Stimulated activated naive CD8-positive, alpha-beta T cell treated with anti-CD3 and anti-CD28 coated beads, Interleukin-15, amount 100 ng/mL, for 72 hours (primary cell): ENCODE measurements around the gene XK.
"Not testable (repeated sequence)": the region's sequence is repeated elsewhere in the genome, so short reads cannot be mapped to it uniquely, and the experiment has no call there.

Source experiments
- ATAC-seq: fragments of 150-1000 bp; cut with Tn5 transposase; 2 replicates; pipeline ENCODE4 v1.10.0; 2021; ENCODE audit warnings: mild to moderate bottlenecking, moderate library complexity
- DNase-seq, 2 donors: peaks; one replicate each; pipeline ENCODE4 v3.0.0; 2021 to 2022
- H3K27ac Mint-ChIP-seq, 2 donors: one replicate each; pipeline ENCODE4 v1.8.0; 2022; ENCODE audit warnings: mild to moderate bottlenecking in 2 of 2, mixed read lengths in 2 of 2, moderate library complexity in 2 of 2
- H3K27me3 Mint-ChIP-seq: one replicate; pipeline ENCODE4 v1.8.0; 2022; ENCODE audit warnings: mixed read lengths
- H3K4me1 Mint-ChIP-seq: one replicate; pipeline ENCODE4 v1.8.0; 2022; ENCODE audit warnings: mild to moderate bottlenecking, mixed read lengths
- H3K4me3 Mint-ChIP-seq, 2 donors: one replicate each; pipeline ENCODE4 v1.8.0; 2022; ENCODE audit warnings: mild to moderate bottlenecking in 2 of 2, mixed read lengths in 2 of 2, moderate library complexity in 1 of 2
- H3K9me3 Mint-ChIP-seq, 2 donors: one replicate each; pipeline ENCODE4 v1.8.0; 2022; ENCODE audit warnings: mixed read lengths in 2 of 2

Gene XK, protein sequence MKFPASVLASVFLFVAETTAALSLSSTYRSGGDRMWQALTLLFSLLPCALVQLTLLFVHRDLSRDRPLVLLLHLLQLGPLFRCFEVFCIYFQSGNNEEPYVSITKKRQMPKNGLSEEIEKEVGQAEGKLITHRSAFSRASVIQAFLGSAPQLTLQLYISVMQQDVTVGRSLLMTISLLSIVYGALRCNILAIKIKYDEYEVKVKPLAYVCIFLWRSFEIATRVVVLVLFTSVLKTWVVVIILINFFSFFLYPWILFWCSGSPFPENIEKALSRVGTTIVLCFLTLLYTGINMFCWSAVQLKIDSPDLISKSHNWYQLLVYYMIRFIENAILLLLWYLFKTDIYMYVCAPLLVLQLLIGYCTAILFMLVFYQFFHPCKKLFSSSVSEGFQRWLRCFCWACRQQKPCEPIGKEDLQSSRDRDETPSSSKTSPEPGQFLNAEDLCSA

DNA sequence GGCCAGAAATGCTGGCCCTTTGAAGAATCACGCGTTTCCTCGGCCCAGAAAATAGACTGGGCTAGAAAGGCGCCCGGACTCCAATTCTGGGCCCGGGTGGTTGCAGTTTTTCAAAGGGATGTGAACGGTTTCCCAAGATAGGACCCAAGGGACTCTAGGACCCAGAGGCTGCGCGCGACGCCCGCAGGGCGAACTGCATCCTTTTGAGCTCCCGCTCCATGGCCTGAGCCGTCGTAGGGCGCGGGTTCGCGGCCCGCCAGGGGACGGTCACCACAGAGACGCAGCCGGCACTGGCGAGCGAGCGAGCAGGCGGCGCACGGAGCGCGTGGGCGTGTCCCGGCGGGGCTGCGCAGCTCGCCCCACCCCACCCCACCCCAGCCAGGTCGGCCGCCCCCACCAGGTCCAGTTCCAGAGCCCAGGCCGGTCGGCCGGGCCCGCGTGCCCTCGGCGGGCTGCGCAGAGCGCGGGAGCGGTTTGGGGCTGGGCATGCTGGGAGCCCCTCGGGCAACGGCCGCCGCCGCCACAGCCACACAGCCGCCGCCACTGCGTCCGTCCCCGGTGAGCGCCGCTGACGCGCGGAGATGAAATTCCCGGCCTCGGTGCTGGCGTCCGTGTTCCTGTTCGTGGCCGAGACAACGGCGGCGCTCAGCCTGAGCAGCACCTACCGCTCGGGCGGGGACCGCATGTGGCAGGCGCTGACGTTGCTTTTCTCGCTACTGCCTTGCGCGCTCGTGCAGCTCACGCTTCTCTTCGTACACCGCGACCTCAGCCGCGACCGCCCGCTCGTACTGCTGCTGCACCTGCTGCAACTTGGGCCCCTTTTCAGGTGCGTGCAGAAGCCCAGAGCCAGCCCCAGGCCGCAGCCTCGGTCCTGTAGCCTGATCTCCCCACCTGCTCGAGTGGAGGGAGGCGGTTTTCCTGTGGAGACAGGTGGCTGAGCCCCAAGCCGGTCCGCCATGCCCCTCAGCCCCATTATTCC lies at the start of gene XK:
TSS of gene XK (plus strand) at position 411 of the 979 bp plus-strand sequence. CDS start at position 582, 171 bp downstream.
- Mint-ChIP-seq H3K9me3 (no peaks in the 10 kb centered on the region), H3K4me3 (peak within 1 kb of the TSS; percentile 66 to 73), H3K27ac (no peak within 1 kb of the TSS), H3K27me3 (no peaks in the 10 kb centered on the region), H3K4me1 (no peaks in the 10 kb centered on the region)
- ATAC-seq (peak; percentile 92), DNase-seq (peak; percentile 26 to 44)

DNA sequence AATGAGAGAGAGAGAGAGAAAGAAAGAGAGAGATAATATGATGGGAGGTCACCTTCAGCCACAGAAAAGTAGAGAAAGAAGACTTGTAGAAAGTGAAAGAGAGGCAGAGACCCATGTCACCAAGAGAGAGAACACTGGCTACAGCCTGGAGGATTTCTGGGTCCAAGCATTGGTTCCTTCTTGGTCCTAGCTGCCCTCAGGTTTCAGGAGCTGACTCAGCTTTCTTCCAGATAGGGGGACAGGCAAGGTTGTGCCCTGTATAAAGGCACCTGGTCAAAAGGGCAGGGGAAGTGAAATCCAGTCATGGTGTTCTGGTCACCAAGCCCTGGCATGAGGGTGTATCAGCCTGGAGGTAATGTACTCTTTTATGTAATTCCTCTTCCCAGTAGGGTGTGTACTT lies 47.5 kb upstream of the XK start:
- no peaks in the 10 kb centered on the region for H3K9me3 Mint-ChIP-seq
- no peaks in the 10 kb centered on the region for H3K4me1 Mint-ChIP-seq
- no peak for ATAC-seq
- H3K4me3 Mint-ChIP-seq = no peak overlapping the region
- no peaks in the 10 kb centered on the region for H3K27me3 Mint-ChIP-seq
- no peak for DNase-seq
- no peak overlapping the region for H3K27ac Mint-ChIP-seq

DNA sequence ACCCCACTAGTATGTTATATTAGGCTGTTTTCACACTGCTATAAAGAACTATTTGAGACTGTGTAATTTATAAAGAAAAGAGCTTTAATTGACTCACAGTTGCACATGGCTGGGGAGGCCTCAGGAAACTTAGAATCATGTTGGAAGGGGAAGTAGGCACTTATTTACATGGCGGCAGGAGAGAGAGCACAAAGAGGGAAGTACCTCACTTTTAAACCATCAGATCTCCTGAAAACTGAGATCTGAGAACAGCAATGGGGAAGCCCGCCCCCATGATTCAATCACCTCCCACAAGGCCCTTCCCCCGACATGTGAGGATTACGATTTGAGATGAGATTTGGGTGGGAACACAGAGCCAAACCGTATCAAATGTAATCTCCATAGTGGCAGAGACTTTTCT lies 45.4 kb upstream of the XK start:
- ATAC-seq (no peak), DNase-seq (no peak)
- no peak overlapping the region for H3K27ac Mint-ChIP-seq
- no peak overlapping the region for H3K4me3 Mint-ChIP-seq
- H3K27me3 Mint-ChIP-seq = no peaks in the 10 kb centered on the region
- no peaks in the 10 kb centered on the region for H3K4me1 Mint-ChIP-seq
- no peaks in the 10 kb centered on the region for H3K9me3 Mint-ChIP-seq

DNA sequence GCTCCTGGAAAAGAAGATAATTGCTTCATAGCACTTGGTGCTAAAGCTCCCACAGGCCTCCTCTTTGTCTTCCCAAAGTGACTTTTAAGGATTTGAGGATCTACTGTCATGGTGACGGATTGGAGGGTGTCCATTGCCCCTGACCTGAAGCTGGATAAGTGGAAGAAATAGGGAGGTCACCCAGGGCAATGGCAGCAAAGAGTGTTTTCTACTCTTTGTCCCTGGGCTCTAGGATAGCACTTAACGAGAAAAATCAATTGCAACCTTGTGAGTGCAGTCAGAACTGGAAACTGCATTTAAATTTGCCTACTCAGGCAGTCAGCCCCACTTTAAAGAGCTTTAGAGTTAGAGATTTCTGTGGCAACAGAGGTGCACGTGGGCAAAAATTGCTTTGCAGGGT lies 43.7 kb upstream of the XK start:
- no peak overlapping the region for H3K27ac Mint-ChIP-seq
- no peaks in the 10 kb centered on the region for H3K9me3 Mint-ChIP-seq
- no peak for DNase-seq
- H3K4me1 Mint-ChIP-seq = no peaks in the 10 kb centered on the region
- H3K27me3 Mint-ChIP-seq = no peaks in the 10 kb centered on the region
- ATAC-seq = no peak
- no peak overlapping the region for H3K4me3 Mint-ChIP-seq

DNA sequence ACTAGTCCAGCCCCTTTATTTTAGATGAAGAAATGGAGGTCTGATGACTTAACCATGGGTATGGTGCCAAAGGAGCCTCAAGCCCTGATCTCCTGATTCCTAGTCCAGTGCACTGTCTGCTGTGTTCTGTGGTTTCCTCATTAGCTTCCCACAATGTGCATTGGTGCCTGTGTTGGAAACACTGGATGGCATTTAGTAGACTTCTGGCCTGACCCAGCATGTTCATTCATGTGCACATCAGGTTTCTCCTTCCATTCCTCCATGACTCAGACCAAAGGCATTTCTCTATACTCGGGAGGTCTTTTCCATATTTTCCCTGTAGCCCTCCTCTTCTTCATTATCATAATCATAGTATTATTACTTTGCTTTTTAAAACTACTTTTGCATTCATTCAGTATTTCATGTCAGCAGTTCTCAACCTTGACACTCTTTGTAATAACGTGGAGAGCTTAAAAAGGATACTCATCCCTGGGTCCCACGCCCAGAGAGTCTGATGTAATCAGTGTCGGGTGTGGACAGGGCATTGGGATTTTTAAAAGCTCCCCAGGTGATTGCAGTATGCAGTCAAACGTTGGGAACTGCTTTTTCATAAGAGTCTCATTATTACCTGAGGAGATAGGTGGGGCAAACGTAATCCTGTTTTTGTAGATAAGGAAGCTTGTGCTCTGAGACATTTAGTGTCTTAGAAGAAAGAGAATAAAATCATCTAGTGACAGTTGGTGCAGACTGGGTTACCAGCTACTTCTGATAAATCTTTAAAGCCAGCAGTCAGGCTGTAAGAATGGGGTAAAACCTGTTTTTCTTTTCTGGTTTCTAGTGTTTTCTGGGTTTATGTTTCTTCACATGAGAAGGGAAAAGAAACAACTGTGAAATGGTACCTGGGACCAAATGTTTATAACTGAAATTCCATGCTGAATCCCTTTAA lies 40.9 kb upstream of the XK start:
- ATAC-seq = no peak
- no peaks in the 10 kb centered on the region for H3K9me3 Mint-ChIP-seq
- H3K4me3 Mint-ChIP-seq = no peak overlapping the region
- H3K27me3 Mint-ChIP-seq = no peaks in the 10 kb centered on the region
- DNase-seq = no peak
- no peaks in the 10 kb centered on the region for H3K4me1 Mint-ChIP-seq
- no peak overlapping the region for H3K27ac Mint-ChIP-seq

DNA sequence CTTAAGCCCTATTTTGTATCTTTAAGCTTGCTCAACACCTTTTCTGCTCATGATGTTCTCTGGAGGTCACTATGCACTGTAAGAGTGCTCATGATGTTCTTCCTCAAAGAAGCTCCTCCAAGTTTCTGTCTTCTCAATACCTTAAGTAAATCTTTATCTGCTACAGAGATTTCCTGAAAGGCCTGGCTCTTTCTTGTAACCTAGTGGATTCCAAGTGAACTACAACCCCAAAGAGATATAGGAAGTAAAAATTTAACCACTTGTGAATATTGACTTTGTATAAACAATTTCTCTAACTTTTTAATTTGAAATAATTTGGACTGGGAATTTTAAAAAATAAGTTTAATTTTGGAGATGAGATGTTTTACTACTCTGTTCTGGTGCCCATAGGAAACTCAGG lies 39.3 kb upstream of the XK start:
- ATAC-seq (no peak), DNase-seq (no peak)
- Mint-ChIP-seq H3K4me3 (no peak overlapping the region), H3K27me3 (no peaks in the 10 kb centered on the region), H3K4me1 (no peaks in the 10 kb centered on the region), H3K27ac (no peak overlapping the region), H3K9me3 (no peaks in the 10 kb centered on the region)

DNA sequence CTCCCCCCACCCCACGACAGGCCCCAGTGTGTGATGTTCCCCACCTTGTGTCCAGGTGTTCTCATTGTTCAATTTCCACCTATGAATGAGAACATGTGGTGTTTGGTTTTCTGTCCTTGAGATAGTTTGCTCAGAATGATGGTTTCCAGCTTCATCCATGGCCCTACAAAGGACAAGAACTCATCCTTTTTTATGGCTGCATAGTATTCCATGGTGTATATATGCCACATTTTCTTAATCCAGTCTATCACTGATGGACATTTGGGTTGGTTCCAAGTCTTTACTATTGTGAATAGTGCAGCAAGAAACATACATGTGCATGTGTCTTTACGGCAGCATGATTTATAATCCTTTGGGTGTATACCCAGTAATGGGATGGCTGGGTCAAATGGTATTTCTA lies 34.7 kb upstream of the XK start:
- not testable (repeated sequence) for H3K9me3 Mint-ChIP-seq, H3K27ac Mint-ChIP-seq, ATAC-seq, DNase-seq, H3K4me1 Mint-ChIP-seq, H3K4me3 Mint-ChIP-seq, H3K27me3 Mint-ChIP-seq

DNA sequence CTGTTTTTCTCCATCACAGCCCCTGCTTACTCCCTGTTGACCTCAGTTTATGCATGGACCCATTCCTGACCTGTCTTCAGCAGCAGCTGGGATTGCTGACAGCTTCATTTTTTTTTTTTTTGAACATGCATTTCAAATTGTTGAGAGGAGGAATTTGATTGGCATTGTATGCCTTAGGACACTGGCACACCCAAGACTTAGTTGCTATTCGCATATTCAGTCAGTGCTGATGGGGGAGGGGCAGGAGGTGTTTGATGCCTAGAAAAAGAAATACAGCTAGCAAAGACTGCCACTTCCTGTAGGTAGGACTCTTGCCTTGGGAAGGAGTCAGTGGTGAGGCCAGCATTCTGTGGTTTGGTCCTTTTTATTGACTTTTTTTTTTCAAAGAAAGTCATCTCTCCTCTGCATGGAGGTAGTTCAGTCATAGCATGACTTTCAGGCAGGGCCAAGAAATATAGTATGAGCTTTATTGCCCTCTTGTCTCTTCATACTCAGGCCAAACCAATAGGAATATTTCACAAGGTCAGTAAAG lies 33.6 kb upstream of the XK start:
- H3K4me3 Mint-ChIP-seq = no peak overlapping the region
- DNase-seq (peak in 1 of 2 donors; percentile 12), ATAC-seq (no peak)
- H3K4me1 Mint-ChIP-seq = no peaks in the 10 kb centered on the region
- no peak overlapping the region for H3K27ac Mint-ChIP-seq
- H3K27me3 Mint-ChIP-seq = no peaks in the 10 kb centered on the region
- no peaks in the 10 kb centered on the region for H3K9me3 Mint-ChIP-seq

DNA sequence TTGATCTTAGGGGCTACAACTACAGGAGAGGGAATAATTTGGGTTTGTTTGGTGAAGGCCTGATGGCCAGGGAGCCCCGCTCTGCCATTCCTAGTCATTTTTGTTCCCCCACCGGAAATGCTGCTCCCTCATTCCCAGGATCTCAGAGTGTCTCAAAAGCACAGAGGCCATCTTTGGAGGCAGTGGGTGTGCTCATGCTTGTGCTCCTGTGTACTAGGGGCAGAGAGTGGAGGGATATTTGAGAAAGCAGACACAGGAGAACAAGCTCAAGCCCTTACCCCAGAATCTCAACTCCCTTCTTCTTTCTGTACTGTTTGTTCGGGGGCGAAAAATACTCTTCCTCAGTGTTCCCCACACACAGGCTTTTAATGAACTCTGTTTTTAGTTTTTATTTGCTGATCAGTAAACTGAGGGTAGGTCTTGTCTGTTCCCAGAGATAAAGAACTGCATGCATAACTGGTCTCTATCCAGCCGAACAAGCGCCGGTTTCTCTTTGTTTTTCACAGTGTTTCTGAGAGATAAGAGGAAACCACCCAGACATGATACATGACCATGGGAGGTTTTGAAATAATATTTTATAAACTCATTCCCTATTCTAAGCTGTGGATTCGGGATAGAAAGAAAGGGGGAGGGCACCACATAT lies 32.9 kb upstream of the XK start:
- ATAC-seq = no peak
- H3K27ac Mint-ChIP-seq = no peak overlapping the region
- no peaks in the 10 kb centered on the region for H3K27me3 Mint-ChIP-seq
- H3K4me3 Mint-ChIP-seq = no peak overlapping the region
- no peaks in the 10 kb centered on the region for H3K9me3 Mint-ChIP-seq
- no peaks in the 10 kb centered on the region for H3K4me1 Mint-ChIP-seq
- no peak for DNase-seq

DNA sequence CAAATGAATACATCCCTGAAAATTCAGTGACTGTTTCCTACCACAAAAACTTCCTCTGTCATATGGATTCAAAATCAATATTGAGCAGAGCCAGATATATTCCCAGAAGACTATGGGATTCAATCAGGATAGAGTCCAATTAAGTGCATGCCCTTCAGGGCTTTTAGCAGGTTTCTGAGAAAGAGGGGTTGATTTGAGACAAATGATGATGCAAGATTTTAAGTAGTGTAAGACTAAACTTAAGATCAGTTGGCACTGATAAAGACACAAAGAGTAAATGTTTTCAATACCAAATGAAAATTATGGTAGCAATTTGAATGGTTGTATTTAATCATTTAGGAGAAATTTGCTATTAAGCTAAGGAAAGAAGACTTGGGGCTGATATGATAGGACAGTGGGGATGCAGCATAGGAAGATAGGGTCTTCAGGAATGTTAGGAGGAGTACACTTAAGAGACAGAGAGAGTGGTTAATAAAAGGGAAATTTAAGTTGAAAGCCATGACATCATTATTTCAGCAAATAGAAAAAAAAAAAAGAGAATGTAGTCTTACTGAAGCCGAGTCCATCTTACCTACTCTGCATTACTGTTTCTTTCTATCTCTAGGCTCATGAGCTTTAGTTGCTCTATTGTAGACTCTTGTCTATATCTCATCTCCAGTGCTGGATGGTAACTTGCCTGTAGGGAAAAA lies 32.0 kb upstream of the XK start:
- no peak overlapping the region for H3K4me3 Mint-ChIP-seq
- DNase-seq = no peak
- H3K27me3 Mint-ChIP-seq = no peaks in the 10 kb centered on the region
- H3K9me3 Mint-ChIP-seq = no peaks in the 10 kb centered on the region
- H3K4me1 Mint-ChIP-seq = no peaks in the 10 kb centered on the region
- H3K27ac Mint-ChIP-seq = no peak overlapping the region
- no peak for ATAC-seq

DNA sequence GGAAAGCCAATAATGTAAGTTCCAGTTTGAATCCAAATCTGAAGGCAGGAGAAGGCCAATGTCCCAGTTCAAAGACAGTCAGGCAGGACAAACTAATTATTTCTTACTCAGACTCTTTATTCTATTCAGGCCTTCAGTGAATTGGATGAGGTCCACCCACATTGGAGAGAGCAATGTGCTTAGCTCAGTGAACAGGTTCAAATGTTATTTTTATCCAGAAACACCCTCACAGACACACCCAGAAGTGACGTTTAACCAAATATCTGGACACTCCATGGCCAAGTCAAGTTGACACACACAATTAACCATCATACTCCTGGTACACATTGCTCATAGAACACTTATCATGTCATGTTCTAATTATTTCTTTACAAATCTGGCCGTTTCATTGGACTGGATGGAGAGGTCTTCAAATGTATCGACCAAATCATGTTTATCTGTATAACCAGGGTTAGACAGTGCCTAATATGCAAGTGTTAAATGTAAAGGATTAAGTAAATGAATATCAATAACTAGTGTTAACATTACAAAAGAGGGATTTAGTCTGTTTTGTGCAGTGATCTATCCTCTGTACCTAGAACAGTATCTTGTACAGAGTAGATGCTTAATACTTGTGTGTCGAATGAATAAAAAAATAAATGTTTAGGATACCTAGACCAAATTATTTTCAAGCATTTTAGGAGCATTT lies 27.1 kb upstream of the XK start:
- no peak for DNase-seq
- no peaks in the 10 kb centered on the region for H3K27me3 Mint-ChIP-seq
- ATAC-seq = no peak
- no peak overlapping the region for H3K27ac Mint-ChIP-seq
- H3K9me3 Mint-ChIP-seq = no peaks in the 10 kb centered on the region
- H3K4me3 Mint-ChIP-seq = no peak overlapping the region
- no peaks in the 10 kb centered on the region for H3K4me1 Mint-ChIP-seq

DNA sequence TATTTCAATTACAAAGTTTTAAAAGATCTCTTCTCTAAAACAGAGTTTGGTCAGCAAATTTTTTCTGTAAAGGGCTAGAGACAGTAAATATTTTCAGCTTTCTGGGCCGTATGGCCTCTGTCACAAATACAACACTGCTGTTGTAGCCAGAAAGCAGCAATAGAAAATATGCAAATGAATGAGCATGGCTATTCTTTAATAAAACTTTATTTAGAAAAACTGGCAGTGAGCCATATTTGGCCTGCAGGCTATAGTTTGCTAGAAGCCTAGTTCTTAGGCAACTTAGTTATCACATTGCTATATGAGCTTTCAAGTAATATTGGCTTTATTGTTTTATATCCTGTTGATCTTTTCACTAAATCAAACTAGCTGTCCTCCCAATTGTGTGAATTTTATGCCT lies 26.5 kb upstream of the XK start:
- H3K27ac Mint-ChIP-seq = no peak overlapping the region
- no peak for DNase-seq
- no peak overlapping the region for H3K4me3 Mint-ChIP-seq
- ATAC-seq = no peak
- H3K4me1 Mint-ChIP-seq = no peaks in the 10 kb centered on the region
- no peaks in the 10 kb centered on the region for H3K9me3 Mint-ChIP-seq
- no peaks in the 10 kb centered on the region for H3K27me3 Mint-ChIP-seq

DNA sequence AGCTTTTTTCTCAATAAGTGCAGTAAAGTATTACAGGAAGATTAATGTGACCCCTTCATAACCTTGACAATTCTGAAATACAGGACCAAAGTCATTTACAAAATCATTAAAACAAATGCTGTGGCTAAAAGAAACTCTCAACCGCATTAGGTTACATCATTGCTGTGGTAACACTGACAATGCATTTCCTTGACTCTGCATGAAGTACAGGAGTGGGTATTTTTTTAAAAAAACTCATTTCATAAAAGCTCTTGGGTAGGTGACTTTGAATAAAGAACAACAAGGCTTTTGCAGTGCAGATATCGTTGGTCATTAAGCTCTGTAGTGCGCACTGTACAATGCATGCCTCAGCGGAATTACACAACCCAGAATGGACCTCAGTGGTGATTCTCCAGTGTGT lies 23.4 kb upstream of the XK start:
- DNase-seq = no peak
- Mint-ChIP-seq H3K4me1 (no peaks in the 10 kb centered on the region), H3K9me3 (peaks cover 0 to 4% of the 10 kb centered on the region in 2 donors), H3K27ac (no peak overlapping the region), H3K4me3 (no peak overlapping the region), H3K27me3 (no peaks in the 10 kb centered on the region)
- ATAC-seq = no peak

DNA sequence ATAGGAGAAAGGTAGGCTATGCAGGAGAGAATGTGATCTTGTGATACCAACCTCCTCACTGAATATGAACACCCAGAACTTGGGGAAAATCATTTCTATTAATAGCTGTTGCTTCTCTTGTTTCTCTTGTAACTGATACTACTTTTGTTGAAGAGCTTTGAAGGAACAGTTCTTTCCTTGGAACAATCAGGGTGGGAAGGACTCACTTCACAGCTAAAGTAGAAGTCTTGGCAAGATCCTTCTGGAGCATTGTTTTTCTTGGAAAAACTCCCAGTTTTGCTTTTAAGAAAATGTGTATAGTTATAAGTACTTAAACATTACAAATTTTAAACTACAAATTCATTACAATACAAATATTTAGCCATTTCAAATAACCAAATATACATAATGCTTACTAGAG lies 19.1 kb upstream of the XK start:
- H3K4me3 Mint-ChIP-seq = no peak overlapping the region
- H3K4me1 Mint-ChIP-seq = no peaks in the 10 kb centered on the region
- peaks cover 5% of the 10 kb centered on the region for H3K27me3 Mint-ChIP-seq
- no peak for DNase-seq
- no peak overlapping the region for H3K27ac Mint-ChIP-seq
- H3K9me3 Mint-ChIP-seq = peaks cover 0 to 4% of the 10 kb centered on the region in 2 donors
- no peak for ATAC-seq
